ENCODE measurements around the gene KIAA0825. TPM values are rescaled to one million over a fixed set of nuclear protein-coding genes. Genes with fewer than 3 reads are reported as not detected.

Gene KIAA0825
- total RNA-seq, 1 experiment from 2014 or later: 1.3 TPM

GRCh38 chr5:94409440-94409839 is 209.0 kb downstream of the KIAA0825 start:
- ATAC-seq (no peak), DNase-seq (ENCODE audit: low spot score) (no peak)
- Mint-ChIP-seq H3K36me3 (peaks cover 2% of the 10 kb centered on the region; the same call in 1 of the 2 replicates), H3K4me1 (peaks cover 10% of the 10 kb centered on the region), H3K27me3 (ENCODE audit: low read depth) (no peaks in the 10 kb centered on the region), H3K27ac (no peak overlapping the region), H3K9me3 (peaks cover 13% of the 10 kb centered on the region), H3K4me3 (no peak overlapping the region)
- TF ChIP-seq E2F4 (CRISPR knock-in tag; IDR thresholded peaks at IDR 0.05; ENCODE audit: borderline replicate concordance, low read depth) (no peak), CBFB (CRISPR knock-in tag; IDR thresholded peaks at IDR 0.05; ENCODE audit: low read depth) (no peak), ATF3 (CRISPR knock-in tag; conservative IDR thresholded peaks at IDR 0.05) (no peak), ATF2 (CRISPR knock-in tag; IDR thresholded peaks at IDR 0.05; ENCODE audit: borderline replicate concordance, low read depth) (no peak), PRDM15 (CRISPR knock-in tag; IDR thresholded peaks at IDR 0.05) (no peak), JUN (CRISPR knock-in tag; IDR thresholded peaks at IDR 0.05) (no peak), ZNF423 (CRISPR knock-in tag; IDR thresholded peaks at IDR 0.05) (no peak), IRF2 (CRISPR knock-in tag; IDR thresholded peaks at IDR 0.05; ENCODE audit: borderline replicate concordance, low read depth) (no peak), CREM (CRISPR knock-in tag; IDR thresholded peaks at IDR 0.05) (no peak)
- ChIA-PET CTCF (no interaction called here), POLR2A (no interaction called here)

- no peak overlapping the region for H3K27ac Mint-ChIP-seq
Measured at GRCh38 chr5:94407023-94407422, 211.4 kb downstream of the KIAA0825 start.

More at GRCh38 chr5:94407023-94407422, 211.4 kb downstream of the KIAA0825 start:
- ChIA-PET CTCF (interaction anchor here (1.3 kb wide), 1 partner anchor 225 kb away, joined by 3 read pairs; no protein-coding TSS in a partner anchor), POLR2A (no interaction called here)
- H3K4me1 Mint-ChIP-seq: peaks cover 12% of the 10 kb centered on the region
- no peaks in the 10 kb centered on the region for H3K27me3 Mint-ChIP-seq (ENCODE audit: low read depth)
- no peak overlapping the region for H3K4me3 Mint-ChIP-seq
- peaks cover 2% of the 10 kb centered on the region; the same call in 1 of the 2 replicates for H3K36me3 Mint-ChIP-seq
- TF ChIP-seq PREB (CRISPR knock-in tag; IDR thresholded peaks at IDR 0.05; ENCODE audit: borderline replicate concordance) (no peak), CTCF (IDR thresholded peaks at IDR 0.05) (no peak), ZNF396 (CRISPR knock-in tag; IDR thresholded peaks at IDR 0.05; ENCODE audit: borderline replicate concordance) (no peak)
- ATAC-seq: no peak; the same call in 1 of the 2 replicates
- H3K9me3 Mint-ChIP-seq: peaks cover 10% of the 10 kb centered on the region
- DNase-seq (ENCODE audit: low spot score): no peak
